ENCODE data around the gene ZNF841.

Gene ZNF841

GRCh38 chr19:52115526-52116053 is 20.0 kb upstream of the ZNF841 start:
- Histone ChIP-seq H3K4me1 (ENCODE audit: insufficient read depth, poor library complexity, severe bottlenecking) (no peaks in the 10 kb centered on the region), H3K36me3 (ENCODE audit: low read depth) (peaks cover 49% of the 10 kb centered on the region), H3K27ac (ENCODE audit: poor library complexity, severe bottlenecking) (no peak overlapping the region), H3K27me3 (ENCODE audit: insufficient read depth, poor library complexity, severe bottlenecking) (no peaks in the 10 kb centered on the region), H3K4me3 (ENCODE audit: severe bottlenecking) (no peak overlapping the region), H3K9me3 (ENCODE audit: severe bottlenecking) (peaks cover 63% of the 10 kb centered on the region)
- TF ChIP-seq CTCF (IDR thresholded peaks at IDR 0.05; ENCODE audit: poor library complexity, severe bottlenecking): no peak
- DNase-seq (ENCODE audit: low spot score): no peak
- no peak for ATAC-seq (ENCODE audit: low read depth)

- H3K4me3 ChIP-seq (ENCODE audit: severe bottlenecking): no peak overlapping the region
- DNase-seq (ENCODE audit: low spot score) (no peak), ATAC-seq (ENCODE audit: low read depth) (no peak)
- no peak overlapping the region for H3K27ac ChIP-seq (ENCODE audit: poor library complexity, severe bottlenecking)
- H3K36me3 ChIP-seq (ENCODE audit: low read depth): peaks cover 40% of the 10 kb centered on the region
- peaks cover 58% of the 10 kb centered on the region for H3K9me3 ChIP-seq (ENCODE audit: severe bottlenecking)
- no peaks in the 10 kb centered on the region for H3K4me1 ChIP-seq (ENCODE audit: insufficient read depth, poor library complexity, severe bottlenecking)
- no peak for TF ChIP-seq CTCF (IDR thresholded peaks at IDR 0.05; ENCODE audit: poor library complexity, severe bottlenecking)
- H3K27me3 ChIP-seq (ENCODE audit: insufficient read depth, poor library complexity, severe bottlenecking): no peaks in the 10 kb centered on the region
Observed at GRCh38 chr19:52114691-52115090, 19.1 kb upstream of the ZNF841 start.

- Histone ChIP-seq H3K27me3 (ENCODE audit: insufficient read depth, poor library complexity, severe bottlenecking) (no peaks in the 10 kb centered on the region), H3K4me3 (ENCODE audit: severe bottlenecking) (no peak overlapping the region), H3K36me3 (ENCODE audit: low read depth) (peaks cover 25% of the 10 kb centered on the region), H3K4me1 (ENCODE audit: insufficient read depth, poor library complexity, severe bottlenecking) (no peaks in the 10 kb centered on the region), H3K27ac (ENCODE audit: poor library complexity, severe bottlenecking) (no peak overlapping the region), H3K9me3 (ENCODE audit: severe bottlenecking) (peaks cover 43% of the 10 kb centered on the region)
- DNase-seq (ENCODE audit: low spot score) (no peak), ATAC-seq (ENCODE audit: low read depth) (no peak)
- no peak for TF ChIP-seq CTCF (IDR thresholded peaks at IDR 0.05; ENCODE audit: poor library complexity, severe bottlenecking)
Observed at GRCh38 chr19:52112624-52113023, 17.1 kb upstream of the ZNF841 start.

GRCh38 chr19:52110780-52111179 is 15.2 kb upstream of the ZNF841 start:
- Histone ChIP-seq H3K27ac (ENCODE audit: poor library complexity, severe bottlenecking) (no peak overlapping the region), H3K4me1 (ENCODE audit: insufficient read depth, poor library complexity, severe bottlenecking) (no peaks in the 10 kb centered on the region), H3K36me3 (ENCODE audit: low read depth) (peaks cover 7% of the 10 kb centered on the region), H3K27me3 (ENCODE audit: insufficient read depth, poor library complexity, severe bottlenecking) (no peaks in the 10 kb centered on the region), H3K4me3 (ENCODE audit: severe bottlenecking) (no peak overlapping the region), H3K9me3 (ENCODE audit: severe bottlenecking) (peaks cover 27% of the 10 kb centered on the region)
- DNase-seq (ENCODE audit: low spot score) (no peak), ATAC-seq (ENCODE audit: low read depth) (no peak)
- no peak for TF ChIP-seq CTCF (IDR thresholded peaks at IDR 0.05; ENCODE audit: poor library complexity, severe bottlenecking)

GRCh38 chr19:52102782-52103181 is 7.2 kb upstream of the ZNF841 start:
- H3K4me1 ChIP-seq (ENCODE audit: insufficient read depth, poor library complexity, severe bottlenecking): no peaks in the 10 kb centered on the region
- H3K36me3 ChIP-seq (ENCODE audit: low read depth): no peaks in the 10 kb centered on the region
- peaks cover 9% of the 10 kb centered on the region for H3K9me3 ChIP-seq (ENCODE audit: severe bottlenecking)
- no peak overlapping the region for H3K4me3 ChIP-seq (ENCODE audit: severe bottlenecking)
- no peak for TF ChIP-seq CTCF (IDR thresholded peaks at IDR 0.05; ENCODE audit: poor library complexity, severe bottlenecking)
- ATAC-seq (ENCODE audit: low read depth) (no peak), DNase-seq (ENCODE audit: low spot score) (no peak)
- no peaks in the 10 kb centered on the region for H3K27me3 ChIP-seq (ENCODE audit: insufficient read depth, poor library complexity, severe bottlenecking)
- no peak overlapping the region for H3K27ac ChIP-seq (ENCODE audit: poor library complexity, severe bottlenecking)

All from RWPE2 (cell line).